Right ventricle myocardium inferior (tissue), 1 donor: ENCODE data around the gene SLAMF6. TPM values are rescaled to one million over a fixed set of nuclear protein-coding genes. Genes with fewer than 3 reads are reported as not detected.
"Not testable (repeated sequence)": the region's sequence is repeated elsewhere in the genome, so short reads cannot be mapped to it uniquely, and the experiment has no call there.

ENCODE experiments used
- ATAC-seq: fragments of 200-7000 bp; cut with Tn5 transposase; one replicate; pipeline ENCODE4 v1.9.1; 2020; ENCODE audit warnings: mild to moderate bottlenecking, moderate library complexity
- DNase-seq: peaks from one replicate; pipeline ENCODE4 v3.0.0; 2021; ENCODE audit errors: missing footprints
- intact Hi-C: fragments of 100-400 bp; cut with DNase I; formaldehyde crosslinking; loops from one replicate; pipeline ENCODE4 v1.11.0; 2022
- total RNA-seq: library from RNA; stranded (reverse); fragmentation: NEBNext Ultra II Directional; extraction: Animal tissue kit (Norgen Biotek cat#: 25700); gene quantifications from one replicate; pipeline ENCODE4 v1.2.1, GENCODE V29; 2021
- donor health status: DM: no; HTN: yes; CAD: no; lungs with severe emphysema.

Gene SLAMF6
- total RNA-seq, 1 donor from 2014 or later, result 0.46 TPM

DNA sequence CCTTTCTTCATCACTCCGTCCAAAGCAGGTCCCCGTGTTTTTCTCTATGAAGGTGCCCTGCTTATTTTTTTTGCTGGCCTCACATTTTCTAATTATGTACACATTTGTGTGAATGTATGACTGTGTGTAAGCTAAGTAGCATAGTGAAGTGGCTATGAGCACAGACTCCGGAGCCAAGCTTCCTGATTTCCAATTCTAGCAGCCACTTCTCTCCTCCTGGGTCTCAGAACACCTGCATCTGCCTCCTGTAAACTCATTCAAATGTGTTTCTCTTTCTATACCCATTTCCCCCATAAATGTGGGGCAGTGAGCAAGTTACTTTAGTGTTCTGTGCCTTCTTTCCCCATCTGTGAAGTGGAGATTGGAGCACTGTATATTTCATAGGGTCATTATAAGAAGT is 2.1 kb downstream of the SLAMF6 start:
- DNase-seq, result no peak
- intact Hi-C loops, result no loop called here
- no peak for ATAC-seq

- DNase-seq (no peak), ATAC-seq (no peak)
- intact Hi-C loops, result no loop called here
These were observed 2.5 kb downstream of the SLAMF6 start for GRCh38 chr1:160520582-160520981.

- no peak for ATAC-seq
- no peak for DNase-seq
- intact Hi-C loops, result no loop called here
These were observed 3.2 kb downstream of the SLAMF6 start for GRCh38 chr1:160519642-160520435.

GRCh38 chr1:160517519-160517918 is 5.5 kb downstream of the SLAMF6 start:
- intact Hi-C loops, ATAC-seq, DNase-seq: not testable (repeated sequence)

DNA sequence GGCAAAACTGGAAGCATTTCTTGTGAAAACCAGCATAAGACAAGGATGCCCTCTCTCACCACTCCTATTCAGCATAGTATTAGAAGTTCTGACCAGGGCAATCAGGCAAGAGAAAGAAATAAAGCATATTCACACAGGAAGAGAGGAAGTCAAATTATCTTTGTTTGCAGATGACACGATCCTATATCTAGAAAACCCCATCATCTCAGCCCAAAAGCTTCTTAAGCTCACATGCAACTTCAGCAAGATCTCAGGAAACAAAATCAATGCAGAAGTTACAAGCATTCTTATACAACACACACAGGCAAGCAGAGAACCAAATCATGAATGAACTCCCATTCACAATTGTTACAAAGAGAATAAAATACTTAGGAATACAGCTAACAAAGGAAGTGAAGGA is 7.1 kb downstream of the SLAMF6 start:
- ATAC-seq, DNase-seq, intact Hi-C loops: not testable (repeated sequence)

DNA sequence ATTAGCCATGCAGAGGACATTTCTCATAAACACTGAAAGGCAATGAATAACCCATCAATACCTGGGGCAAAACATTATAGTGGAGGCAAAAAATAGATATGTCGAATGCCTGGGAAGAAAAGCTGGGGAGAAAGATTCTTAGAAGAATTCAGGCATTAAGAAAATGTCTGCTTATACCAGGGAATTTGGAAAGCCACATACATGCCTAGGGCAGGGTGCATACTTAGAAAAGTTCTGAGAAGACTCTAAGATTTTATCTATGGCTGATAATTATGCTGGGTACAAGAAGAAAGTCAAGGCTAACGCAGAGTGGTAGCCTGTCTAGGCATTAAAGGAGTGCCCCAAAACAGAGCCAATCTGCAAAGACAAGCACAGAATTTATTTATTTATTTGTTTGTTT is 18.4 kb downstream of the SLAMF6 start:
- no peak for DNase-seq
- intact Hi-C loops, result no loop called here
- no peak for ATAC-seq

GRCh38 chr1:160503087-160503486 is 20.0 kb downstream of the SLAMF6 start:
- ATAC-seq (no peak), DNase-seq (no peak)
- intact Hi-C loops, result no loop called here

DNA sequence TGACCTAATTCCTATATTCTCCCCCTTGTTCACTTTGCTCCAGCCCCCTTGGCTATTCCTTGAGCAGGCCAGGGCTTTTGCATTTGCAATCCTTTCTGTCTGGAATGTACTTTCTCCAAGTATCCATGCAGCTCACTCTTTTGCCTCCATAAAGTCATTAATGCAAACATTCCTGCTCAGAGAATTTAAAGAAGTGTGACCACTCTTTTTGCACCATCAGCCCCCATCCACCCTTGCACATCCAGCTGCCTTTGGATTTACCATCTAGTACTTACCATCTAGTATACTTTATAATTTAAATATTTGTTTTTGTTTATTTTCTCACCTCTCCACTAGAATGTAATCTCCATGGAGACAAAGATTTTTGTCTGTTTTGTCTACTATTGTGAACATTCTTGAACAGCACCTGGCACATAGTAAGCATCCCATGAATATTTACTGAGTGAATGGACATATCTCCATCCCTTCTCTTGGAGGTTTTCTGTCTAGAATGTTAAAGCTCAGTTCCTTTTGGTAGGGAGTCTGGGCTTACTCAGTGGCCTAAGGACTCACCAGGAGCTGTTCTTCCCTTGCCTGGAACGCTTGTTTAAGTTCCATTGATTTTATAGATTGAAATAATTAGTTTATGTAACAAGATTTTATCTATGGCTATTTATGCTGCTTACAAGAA is 22.6 kb downstream of the SLAMF6 start:
- DNase-seq, result no peak
- ATAC-seq, result no peak
- intact Hi-C loops, result no loop called here

- no peak for DNase-seq
- intact Hi-C loops, result no loop called here
- ATAC-seq, result peak; percentile 50
These were observed 23.4 kb downstream of the SLAMF6 start for GRCh38 chr1:160499631-160500030.

- not testable (repeated sequence) for ATAC-seq
These were observed 24.6 kb downstream of the SLAMF6 start for GRCh38 chr1:160498301-160499065.

DNA sequence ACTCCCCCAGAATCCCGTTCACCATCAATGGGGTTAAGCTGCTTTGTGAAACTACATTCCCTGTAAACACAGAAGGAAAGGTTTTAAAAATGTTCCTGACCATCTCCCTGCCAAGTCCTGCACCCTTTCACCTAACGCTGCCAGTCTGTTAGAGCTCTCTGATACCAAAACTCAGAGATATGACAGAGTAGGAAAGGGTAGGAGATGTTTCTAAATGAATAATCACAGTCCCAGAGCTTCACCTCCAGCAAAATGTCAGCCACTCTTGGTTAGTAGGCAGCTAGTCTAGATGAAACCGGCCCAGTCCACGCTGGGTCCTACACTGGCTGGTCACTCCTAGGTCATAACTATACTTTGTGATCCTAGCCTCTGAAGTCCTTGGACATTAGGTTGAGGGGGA is 26.7 kb downstream of the SLAMF6 start:
- intact Hi-C loops, result no loop called here
- ATAC-seq, result no peak
- no peak for DNase-seq

More at GRCh38 chr1:160498301-160499065, 24.6 kb downstream of the SLAMF6 start:
- DNase-seq, intact Hi-C loops: not testable (repeated sequence)

- DNase-seq (no peak), ATAC-seq (no peak)
- intact Hi-C loops, result no loop called here
These were observed 28.4 kb downstream of the SLAMF6 start for GRCh38 chr1:160494620-160495019.

- ATAC-seq (no peak), DNase-seq (no peak)
- intact Hi-C loops, result no loop called here
These were observed 30.4 kb downstream of the SLAMF6 start for GRCh38 chr1:160492617-160493016.

- no peak for ATAC-seq
- no peak for DNase-seq
- intact Hi-C loops, result no loop called here
These were observed 31.1 kb downstream of the SLAMF6 start for GRCh38 chr1:160491981-160492380.

- DNase-seq, result no peak
- ATAC-seq, result no peak
- intact Hi-C loops, result no loop called here
These were observed 32.0 kb downstream of the SLAMF6 start for GRCh38 chr1:160491017-160491416.

GRCh38 chr1:160489513-160490261 is 33.4 kb downstream of the SLAMF6 start:
- DNase-seq, result no peak
- intact Hi-C loops, result no loop called here
- ATAC-seq, result no peak

DNA sequence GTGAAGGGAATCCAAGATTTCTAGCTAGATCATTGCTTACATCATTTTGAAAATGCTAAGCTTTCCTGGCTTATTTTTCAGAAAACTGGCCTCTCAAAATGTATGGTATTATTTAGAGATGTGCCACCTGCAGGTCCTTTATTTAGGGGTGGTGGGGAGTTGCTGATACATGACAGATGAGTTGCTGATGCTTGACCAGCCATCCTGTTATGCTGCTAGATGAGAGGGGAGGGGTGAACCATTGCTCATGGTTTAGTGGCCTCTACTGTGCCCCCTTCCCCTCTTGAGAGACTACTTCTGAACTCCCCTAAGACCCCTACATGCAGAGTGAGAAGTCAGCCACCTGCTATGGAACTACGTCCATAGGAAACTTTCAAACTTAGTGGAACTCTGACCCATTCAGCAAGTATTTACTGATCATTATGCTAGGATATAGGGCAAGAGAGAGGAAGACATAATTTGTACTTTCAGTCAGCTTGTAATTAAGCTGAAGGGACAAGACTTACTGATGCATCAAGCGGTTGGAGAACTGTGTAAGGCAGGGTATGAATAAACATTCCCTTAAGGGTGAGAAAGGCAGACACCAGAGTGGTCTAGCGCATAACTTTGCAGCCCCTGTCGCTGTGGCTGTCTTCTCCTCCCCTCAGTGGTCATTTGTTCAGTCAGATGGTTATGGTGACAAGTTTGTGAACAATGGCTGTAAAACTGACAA is 34.6 kb downstream of the SLAMF6 start:
- ATAC-seq (no peak), DNase-seq (no peak)
- intact Hi-C loops, result no loop called here

DNA sequence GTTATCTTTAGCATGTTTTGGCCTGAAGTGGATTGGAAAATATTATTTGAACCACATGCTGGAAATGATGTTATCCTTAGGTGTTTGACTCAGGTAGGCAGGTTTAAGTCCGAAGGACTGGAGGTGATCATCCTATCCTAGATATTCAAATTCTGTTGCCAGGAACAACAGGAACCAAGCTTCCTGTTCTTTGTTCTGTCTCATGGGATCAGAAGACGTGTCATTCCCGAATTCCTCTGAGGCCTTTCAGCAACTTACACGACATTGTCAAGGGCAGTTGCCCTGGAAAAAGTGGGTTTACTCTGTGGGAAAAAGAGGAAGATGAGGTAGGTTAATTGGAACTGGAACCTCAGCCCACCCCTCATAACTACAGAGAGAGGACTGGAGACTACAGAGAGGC is 36.6 kb downstream of the SLAMF6 start:
- DNase-seq (no peak), ATAC-seq (no peak)
- intact Hi-C loops, result no loop called here
